GM12878 (cell line): ENCODE measurements around the gene PHF21B. TPM values are rescaled to one million over a fixed set of nuclear protein-coding genes. Genes with fewer than 3 reads are reported as not detected.

Source experiments
- ATAC-seq: fragments of 200-7000 bp; cut with Tn5 transposase; 3 replicates; pipeline ENCODE4 v1.9.1; 2020; ENCODE audit warnings: mild to moderate bottlenecking, moderate library complexity
- BruUV-seq: library from RNA; stranded (reverse); fragments of 400-500 nt; replicated peaks from 2 replicates; lab custom pipeline; 2021; lab: Mats Ljungman, UMichigan
- CTCF ChIA-PET: fragments of 300-600 bp; sonication (Branson Sonifier 250); formaldehyde crosslinking; extraction: SDS; loops from one replicate; lab custom pipeline; 2021; ENCODE audit warnings: inconsistent platforms; lab: Yijun Ruan, JAX
- POLR2A ChIA-PET: fragments of 350-600 bp; formaldehyde crosslinking; extraction: SDS; loops from one replicate; lab custom pipeline; 2021; ENCODE audit warnings: inconsistent platforms; lab: Charles Lee
- RAD21 ChIA-PET: fragments of 300-600 bp; sonication (Branson Sonifier 250); formaldehyde crosslinking; loops from one replicate; lab custom pipeline; 2023; ENCODE audit warnings: antibody characterized with exemption; ENCODE audit not compliant: unreplicated experiment; lab: Charles Lee
- SMC1A ChIA-PET: fragments of 300-600 bp; sonication (Branson Sonifier 250); formaldehyde crosslinking; loops from one replicate; lab custom pipeline; 2023; ENCODE audit not compliant: unreplicated experiment, uncharacterized antibody; lab: Charles Lee
- DNase-seq: peaks from one replicate; pipeline ENCODE4 v3.0.0-alpha.2; 2011; ENCODE audit warnings: low read depth, low spot score
- FAIRE-seq: peaks from 3 replicates; lab custom pipeline; 2011; peaks lifted over from hg19 to GRCh38; lab: Jason Lieb, UNC
- H2AFZ ChIP-seq: 2 replicates; pipeline ENCODE4 v1.6.0; 2011; ENCODE audit warnings: low read depth, low read length, control low read depth; ENCODE audit not compliant: control insufficient read depth
- H3K27ac ChIP-seq: 2 replicates; pipeline ENCODE4 v1.5.1; 2011; ENCODE audit warnings: control low read depth; ENCODE audit not compliant: control insufficient read depth, insufficient read depth
- H3K27me3 ChIP-seq, 2 experiments: replicated peaks in 1 of 2; 2 replicates each; pipeline versions ENCODE4 v1.6.0 to v1.6.1; 2011; ENCODE audit warnings: low read length in 1 of 2; ENCODE audit not compliant: control insufficient read depth in 2 of 2, insufficient read depth in 2 of 2
- H3K36me3 ChIP-seq, 2 experiments: 2 replicates each; pipeline ENCODE4 v1.5.1; 2011; ENCODE audit warnings: low read length in 1 of 2; ENCODE audit not compliant: control insufficient read depth in 2 of 2, insufficient read depth in 2 of 2
- H3K4me1 ChIP-seq: 2 replicates; pipeline ENCODE4 v1.6.1; 2011; ENCODE audit warnings: mild to moderate bottlenecking, low read length, moderate library complexity, mixed read lengths; ENCODE audit not compliant: control insufficient read depth, insufficient read depth
- H3K4me2 ChIP-seq: 2 replicates; pipeline ENCODE4 v1.6.0; 2011; ENCODE audit warnings: control low read depth; ENCODE audit not compliant: control insufficient read depth, insufficient read depth
- H3K4me3 ChIP-seq: fragments of 200-600 bp; sonication (generic); 2 replicates; pipeline ENCODE4 v1.5.1; 2016
- H3K79me2 ChIP-seq: 2 replicates; pipeline ENCODE4 v1.6.0; 2011; ENCODE audit warnings: low read length; ENCODE audit not compliant: control insufficient read depth, insufficient read depth
- H3K9ac ChIP-seq: 2 replicates; pipeline ENCODE4 v1.8.0; 2011; ENCODE audit warnings: low read length, control low read depth, mixed read lengths; ENCODE audit not compliant: control insufficient read depth, insufficient read depth
- H3K9me3 ChIP-seq: replicated peaks from 3 replicates; pipeline ENCODE4 v1.5.1; 2011; ENCODE audit warnings: mild to moderate bottlenecking, low read length; ENCODE audit not compliant: control insufficient read depth, insufficient read depth
- H4K20me1 ChIP-seq: 2 replicates; pipeline ENCODE4 v1.6.0; 2011; ENCODE audit not compliant: control insufficient read depth, insufficient read depth
- CUX1 ChIP-seq: IDR thresholded peaks from 2 replicates; pipeline ENCODE4 v1.6.1; 2012; ENCODE audit warnings: improper control_type of control experiment, low read depth, low read length; ENCODE audit not compliant: insufficient replicate concordance
- NFYB ChIP-seq: IDR thresholded peaks from 2 replicates; pipeline ENCODE4 v1.6.1; 2011; ENCODE audit warnings: low read depth, mild to moderate bottlenecking, low read length, improper control_type of control experiment, moderate library complexity; ENCODE audit not compliant: insufficient read depth
- NR2C1 ChIP-seq: fragments of 450-650 bp; IDR thresholded peaks from 2 replicates; pipeline ENCODE4 v1.6.1; 2017; ENCODE audit warnings: antibody characterized with exemption, mild to moderate bottlenecking, moderate library complexity
- SIX5 ChIP-seq: IDR thresholded peaks from 2 replicates; pipeline ENCODE4 v1.6.1; 2011; ENCODE audit warnings: mild to moderate bottlenecking, low read depth, low read length, moderate library complexity; ENCODE audit not compliant: severe bottlenecking
- TBL1XR1 ChIP-seq: IDR thresholded peaks from 2 replicates; pipeline ENCODE4 v1.6.1; 2012; ENCODE audit warnings: low read depth, low read length, improper control_type of control experiment
- TCF12 ChIP-seq: IDR thresholded peaks from 2 replicates; pipeline ENCODE4 v1.6.1; 2011; ENCODE audit warnings: low read depth, mild to moderate bottlenecking, low read length
- ZBTB4 ChIP-seq: fragments of 450-650 bp; formaldehyde crosslinking; IDR thresholded peaks from 2 replicates; pipeline ENCODE4 v1.4.0; 2022; ENCODE audit warnings: mild to moderate bottlenecking, moderate library complexity
- WGBS: methylation state at CpG from one replicate; pipeline ENCODE4 v1.1.6; 2016; ENCODE audit warnings: low lambda C conversion rate; ENCODE audit not compliant: insufficient replicate concordance, insufficient coverage; ENCODE audit errors: missing lambda C conversion rate; 5-methylcytosine and 5-hydroxymethylcytosine counted together
- in situ Hi-C: fragments of 300-500 bp; cut with MboI; formaldehyde crosslinking; loops from 9 replicates; pipeline ENCODE4 v1.14.3; 2018; ENCODE audit warnings: mixed read lengths
- intact Hi-C: fragments of 100-400 bp; cut with micrococcal nuclease; formaldehyde crosslinking; loops from one replicate; pipeline ENCODE4 v1.14.2; 2022; ENCODE audit not compliant: unreplicated experiment
- polyA plus RNA-seq, 11 experiments: library from polyadenylated mRNA; depleted of rRNA in 4 of 11; unstranded in 6 of 11; stranded (reverse) in 5 of 11; fragments of >200 nt; fragmentation: Nextera tagmentation in 4 of 11; fragmentation: Illumina TruSeq in 1 of 11; extraction: Ambion mirVana in 4 of 11; extraction: Trizol in 1 of 11; gene quantifications; 1 replicate in 1 of 11; 2 replicates in 10 of 11; pipeline versions ENCODE4 v1.2.1 to v1.2.3, GENCODE V29; 2011 to 2016; ENCODE audit warnings: inconsistent platforms in 2 of 11, missing spikeins in 2 of 11, low read depth in 1 of 11
- total RNA-seq, 4 experiments: library from RNA; depleted of rRNA in 3 of 4; stranded (reverse); fragments of >200 nt in 3 of 4; fragmentation: Illumina TruSeq in 1 of 4; extraction: Trizol in 1 of 4; gene quantifications; 2 replicates each; pipeline versions ENCODE4 v1.2.1 to v1.2.3, GENCODE V29; 2013 to 2021
- TF ChIP-seq, protein P1 (sequence below): fragments of 450-650 bp; IDR thresholded peaks from 2 replicates; pipeline ENCODE4 v1.6.1; 2017; ENCODE audit warnings: mild to moderate bottlenecking, moderate library complexity

The PHF21B gene
- total and polyA plus RNA-seq, 10 of the 15 experiments (the other 5 are each of a cell fraction or from before 2014, with no cell fraction given) = 0.03 to 0.35 TPM; not detected in 8

GRCh38 chr22:44985906-44986527, 23.8 kb downstream of the PHF21B start (continued):
- TF ChIP-seq CUX1 = no peak
- no peak for TF ChIP-seq NFYB

- no peaks in the 10 kb centered on the region for H3K79me2 ChIP-seq
- no peaks in the 10 kb centered on the region for H4K20me1 ChIP-seq
- H3K4me2 ChIP-seq = no peak overlapping the region
- in situ Hi-C loops = no loop called here
- no peak overlapping the region for H2AFZ ChIP-seq
- ChIA-PET POLR2A (no interaction called here), SMC1A (no interaction called here), CTCF (interaction anchor here (0.6 kb wide), 1 partner anchor 748 kb away, joined by 7 read pairs; no protein-coding TSS in a partner anchor), RAD21 (no interaction called here)
- no peak overlapping the region for H3K27ac ChIP-seq
- DNase-seq (no peak), FAIRE-seq (no peak), ATAC-seq (no peak)
- peaks cover 3 to 7% of the 10 kb centered on the region in 2 experiments; a peak in 3 of 4 replicates for H3K27me3 ChIP-seq
- no peaks in the 10 kb centered on the region for H3K36me3 ChIP-seq
- intact Hi-C loops = no loop called here
- no peak for TF ChIP-seq ZBTB4 (CRISPR knock-in tag)
- TF ChIP-seq TCF12 = no peak
- no peak for TF ChIP-seq NR2C1
- no peak for TF ChIP-seq SIX5
- TF ChIP-seq, protein P1, sequence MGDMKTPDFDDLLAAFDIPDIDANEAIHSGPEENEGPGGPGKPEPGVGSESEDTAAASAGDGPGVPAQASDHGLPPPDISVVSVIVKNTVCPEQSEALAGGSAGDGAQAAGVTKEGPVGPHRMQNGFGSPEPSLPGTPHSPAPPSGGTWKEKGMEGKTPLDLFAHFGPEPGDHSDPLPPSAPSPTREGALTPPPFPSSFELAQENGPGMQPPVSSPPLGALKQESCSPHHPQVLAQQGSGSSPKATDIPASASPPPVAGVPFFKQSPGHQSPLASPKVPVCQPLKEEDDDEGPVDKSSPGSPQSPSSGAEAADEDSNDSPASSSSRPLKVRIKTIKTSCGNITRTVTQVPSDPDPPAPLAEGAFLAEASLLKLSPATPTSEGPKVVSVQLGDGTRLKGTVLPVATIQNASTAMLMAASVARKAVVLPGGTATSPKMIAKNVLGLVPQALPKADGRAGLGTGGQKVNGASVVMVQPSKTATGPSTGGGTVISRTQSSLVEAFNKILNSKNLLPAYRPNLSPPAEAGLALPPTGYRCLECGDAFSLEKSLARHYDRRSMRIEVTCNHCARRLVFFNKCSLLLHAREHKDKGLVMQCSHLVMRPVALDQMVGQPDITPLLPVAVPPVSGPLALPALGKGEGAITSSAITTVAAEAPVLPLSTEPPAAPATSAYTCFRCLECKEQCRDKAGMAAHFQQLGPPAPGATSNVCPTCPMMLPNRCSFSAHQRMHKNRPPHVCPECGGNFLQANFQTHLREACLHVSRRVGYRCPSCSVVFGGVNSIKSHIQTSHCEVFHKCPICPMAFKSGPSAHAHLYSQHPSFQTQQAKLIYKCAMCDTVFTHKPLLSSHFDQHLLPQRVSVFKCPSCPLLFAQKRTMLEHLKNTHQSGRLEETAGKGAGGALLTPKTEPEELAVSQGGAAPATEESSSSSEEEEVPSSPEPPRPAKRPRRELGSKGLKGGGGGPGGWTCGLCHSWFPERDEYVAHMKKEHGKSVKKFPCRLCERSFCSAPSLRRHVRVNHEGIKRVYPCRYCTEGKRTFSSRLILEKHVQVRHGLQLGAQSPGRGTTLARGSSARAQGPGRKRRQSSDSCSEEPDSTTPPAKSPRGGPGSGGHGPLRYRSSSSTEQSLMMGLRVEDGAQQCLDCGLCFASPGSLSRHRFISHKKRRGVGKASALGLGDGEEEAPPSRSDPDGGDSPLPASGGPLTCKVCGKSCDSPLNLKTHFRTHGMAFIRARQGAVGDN = no peak
- no peak for TF ChIP-seq TBL1XR1
- WGBS = 11% methylated on average over 4 of the region's 4 CpGs
- no peaks in the 10 kb centered on the region for H3K4me1 ChIP-seq
- no TSS peak for BruUV-seq
- H3K4me3 ChIP-seq = no peak overlapping the region
- H3K9ac ChIP-seq = no peak overlapping the region
- H3K9me3 ChIP-seq = no peaks in the 10 kb centered on the region; the same call in 2 of the 3 replicates
These were observed 25.8 kb downstream of the PHF21B start for GRCh38 chr22:44983878-44984482.
